GM19193 (cell line): ENCODE results near the gene RAB37.

Experiments used
- POLR2A ChIP-seq: IDR thresholded peaks from 4 replicates; pipeline ENCODE4 v1.6.1; 2011; ENCODE audit not compliant: insufficient read depth, insufficient read length; ENCODE audit errors: extremely low read depth

Gene RAB37

GRCh38 chr17:74749279-74750038, 12.4 kb downstream of the RAB37 start:
- no peak for TF ChIP-seq POLR2A

GRCh38 chr17:74750039-74750326, 12.9 kb downstream of the RAB37 start:
- TF ChIP-seq POLR2A: no peak

GRCh38 chr17:74750327-74751069, 13.4 kb downstream of the RAB37 start:
- no peak for TF ChIP-seq POLR2A

GRCh38 chr17:74752415-74752814, 15.4 kb downstream of the RAB37 start:
- TF ChIP-seq POLR2A: no peak

- no peak for TF ChIP-seq POLR2A
Measured at GRCh38 chr17:74752822-74753401, 15.9 kb downstream of the RAB37 start.

- no peak for TF ChIP-seq POLR2A
Measured at GRCh38 chr17:74754832-74755231, 17.8 kb downstream of the RAB37 start.

- TF ChIP-seq POLR2A: no peak
Measured at GRCh38 chr17:74755533-74755932, 18.5 kb downstream of the RAB37 start.

GRCh38 chr17:74756891-74757290, 19.8 kb downstream of the RAB37 start:
- no peak for TF ChIP-seq POLR2A

- no peak for TF ChIP-seq POLR2A
Measured at GRCh38 chr17:74757502-74757901, 20.4 kb downstream of the RAB37 start.

- TF ChIP-seq POLR2A: no peak
Measured at GRCh38 chr17:74757931-74758847, 21.1 kb downstream of the RAB37 start.

GRCh38 chr17:74758848-74759168, 21.8 kb downstream of the RAB37 start:
- TF ChIP-seq POLR2A: no peak

GRCh38 chr17:74759243-74759801, 22.3 kb downstream of the RAB37 start:
- TF ChIP-seq POLR2A: no peak

- TF ChIP-seq POLR2A: no peak
Measured at GRCh38 chr17:74759941-74760340, 22.9 kb downstream of the RAB37 start.

GRCh38 chr17:74760404-74761105, 23.5 kb downstream of the RAB37 start:
- TF ChIP-seq POLR2A: no peak
